Kidney epithelial cell (primary cell): ENCODE measurements around the gene NOL6. TPM values are rescaled to one million over a fixed set of nuclear protein-coding genes. Genes with fewer than 3 reads are reported as not detected.
"Not testable (repeated sequence)": the region's sequence is repeated elsewhere in the genome, so short reads cannot be mapped to it uniquely, and the experiment has no call there.

Experiments
- DNase-seq: peaks from one replicate; pipeline ENCODE4 v3.0.0-alpha.2; 2010; ENCODE audit warnings: low read depth
- H3K27me3 ChIP-seq: 2 replicates; pipeline ENCODE4 v1.6.0; 2011; ENCODE audit warnings: low read length; ENCODE audit not compliant: control insufficient read depth, insufficient read depth
- H3K36me3 ChIP-seq: 2 replicates; pipeline ENCODE4 v1.5.1; 2011; ENCODE audit warnings: low read length; ENCODE audit not compliant: control insufficient read depth, insufficient read depth
- H3K4me3 ChIP-seq: 2 replicates; pipeline ENCODE4 v1.5.1; 2011; ENCODE audit warnings: low read depth, mild to moderate bottlenecking, control low read depth, low read length
- CTCF ChIP-seq: IDR thresholded peaks from 2 replicates; pipeline ENCODE4 v1.5.1; 2011; ENCODE audit warnings: mild to moderate bottlenecking, moderate library complexity, low read length, control low read depth, inconsistent platforms; ENCODE audit not compliant: insufficient read depth, poor library complexity, severe bottlenecking
- total RNA-seq: library from RNA; depleted of rRNA; stranded (reverse); fragments of >200 nt; gene quantifications from 2 replicates; pipeline ENCODE4 v1.2.3, GENCODE V29; 2015

The NOL6 gene
- total RNA-seq, 1 donor from 2014 or later = 34.8 TPM

GRCh38 chr9:33431420-33431819 lies 42.3 kb downstream of the NOL6 start:
- Histone ChIP-seq H3K36me3 (no peaks in the 10 kb centered on the region), H3K27me3 (peaks cover 9% of the 10 kb centered on the region), H3K4me3 (no peak overlapping the region)
- no peak for DNase-seq
- no peak for TF ChIP-seq CTCF

GRCh38 chr9:33430942-33431341 lies 42.8 kb downstream of the NOL6 start:
- Histone ChIP-seq H3K36me3 (no peaks in the 10 kb centered on the region), H3K27me3 (peaks cover 6% of the 10 kb centered on the region), H3K4me3 (no peak overlapping the region)
- DNase-seq = no peak
- no peak for TF ChIP-seq CTCF

GRCh38 chr9:33429256-33429985 lies 44.3 kb downstream of the NOL6 start:
- no peaks in the 10 kb centered on the region for H3K27me3 ChIP-seq
- H3K36me3 ChIP-seq = no peaks in the 10 kb centered on the region

GRCh38 chr9:33426843-33427293 lies 46.9 kb downstream of the NOL6 start:
- no peak overlapping the region for H3K4me3 ChIP-seq
- H3K36me3 ChIP-seq = no peaks in the 10 kb centered on the region
- DNase-seq = no peak
- no peak for TF ChIP-seq CTCF
- no peaks in the 10 kb centered on the region for H3K27me3 ChIP-seq

More at GRCh38 chr9:33429256-33429985, 44.3 kb downstream of the NOL6 start:
- TF ChIP-seq CTCF = no peak
- H3K4me3 ChIP-seq = no peak overlapping the region
- no peak for DNase-seq

- no peaks in the 10 kb centered on the region for H3K27me3 ChIP-seq
- no peak for DNase-seq
- no peak for TF ChIP-seq CTCF
Measured at GRCh38 chr9:33425128-33425533, 48.6 kb downstream of the NOL6 start.

GRCh38 chr9:33424492-33424891 lies 49.2 kb downstream of the NOL6 start:
- H3K27me3 ChIP-seq, H3K4me3 ChIP-seq, DNase-seq, H3K36me3 ChIP-seq: not testable (repeated sequence)

More at GRCh38 chr9:33425128-33425533, 48.6 kb downstream of the NOL6 start:
- Histone ChIP-seq H3K36me3 (no peaks in the 10 kb centered on the region), H3K4me3 (no peak overlapping the region)

- H3K36me3 ChIP-seq, DNase-seq, H3K27me3 ChIP-seq, H3K4me3 ChIP-seq: not testable (repeated sequence)
Measured at GRCh38 chr9:33424043-33424442, 49.7 kb downstream of the NOL6 start.
